CD4-positive, CD25-positive, alpha-beta regulatory T cell (primary cell): ENCODE data around the gene TLCD1. TPM values are rescaled to one million over a fixed set of nuclear protein-coding genes. Genes with fewer than 3 reads are reported as not detected.

Source experiments
- ATAC-seq, 2 donors: fragments of 150-1000 bp; cut with Tn5 transposase; one replicate each; pipeline ENCODE4 v1.10.0; 2021; ENCODE audit warnings: low read depth in 2 of 2, moderate number of reproducible peaks in 2 of 2, moderate library complexity in 1 of 2
- DNase-seq, 3 donors: peaks; one replicate each; pipeline versions ENCODE4 v3.0.0 to v3.0.0-alpha.2; 2012 to 2022; ENCODE audit warnings: mixed read lengths in 1 of 3
- H3K27ac ChIP-seq: one replicate; pipeline ENCODE4 v1.7.0; 2013; ENCODE audit warnings: mild to moderate bottlenecking, low read length; ENCODE audit not compliant: insufficient read depth, poor library complexity, severe bottlenecking
- H3K27me3 ChIP-seq: one replicate; pipeline ENCODE4 v1.7.0; 2013; ENCODE audit warnings: low read length; ENCODE audit not compliant: control insufficient read depth, insufficient read depth
- H3K36me3 ChIP-seq: one replicate; pipeline ENCODE4 v1.7.0; 2013; ENCODE audit warnings: mild to moderate bottlenecking, low read length, moderate library complexity; ENCODE audit not compliant: control insufficient read depth, insufficient read depth
- H3K4me1 ChIP-seq: 2 replicates; pipeline ENCODE4 v1.7.0; 2013; ENCODE audit warnings: mild to moderate bottlenecking, low read length; ENCODE audit not compliant: insufficient read depth, control insufficient read depth, poor library complexity, severe bottlenecking
- H3K4me3 ChIP-seq: one replicate; pipeline ENCODE4 v1.7.0; 2013; ENCODE audit warnings: low read depth, mild to moderate bottlenecking, low read length, moderate library complexity
- H3K9me3 ChIP-seq, 2 experiments: 1 replicate in 1 of 2; 2 replicates in 1 of 2; pipeline ENCODE4 v1.7.0; 2013; ENCODE audit warnings: low read length in 2 of 2, mild to moderate bottlenecking in 1 of 2, moderate library complexity in 1 of 2; ENCODE audit not compliant: control insufficient read depth in 2 of 2
- H3K27ac Mint-ChIP-seq, 3 donors: one replicate each; pipeline ENCODE4 v1.8.0; 2020 to 2022; ENCODE audit warnings: mild to moderate bottlenecking in 3 of 3, mixed read lengths in 3 of 3, moderate library complexity in 2 of 3
- H3K27me3 Mint-ChIP-seq: one replicate; pipeline ENCODE4 v1.8.0; 2022; ENCODE audit warnings: mild to moderate bottlenecking, mixed read lengths
- H3K36me3 Mint-ChIP-seq: one replicate; pipeline ENCODE4 v1.8.0; 2020; ENCODE audit warnings: mixed read lengths
- H3K4me1 Mint-ChIP-seq, 4 donors: one replicate each; pipeline ENCODE4 v1.8.0; 2020 to 2022; ENCODE audit warnings: mixed read lengths in 4 of 4, mild to moderate bottlenecking in 1 of 4
- H3K4me3 Mint-ChIP-seq, 4 donors: one replicate each; pipeline ENCODE4 v1.8.0; 2020 to 2022; ENCODE audit warnings: mild to moderate bottlenecking in 4 of 4, mixed read lengths in 4 of 4, moderate library complexity in 3 of 4
- H3K9me3 Mint-ChIP-seq, 7 donors: one replicate each; pipeline ENCODE4 v1.8.0; 2020 to 2022; ENCODE audit warnings: mixed read lengths in 7 of 7, mild to moderate bottlenecking in 3 of 7, moderate library complexity in 2 of 7
- polyA plus RNA-seq, 4 donors: library from polyadenylated mRNA; unstranded; fragments of 300-500 nt; fragmentation: Illumina TruSeq; gene quantifications; one replicate each; pipeline ENCODE4 v1.2.3, GENCODE V29; 2021
- total RNA-seq: library from RNA; stranded (reverse); gene quantifications from one replicate; pipeline ENCODE4 v1.2.3, GENCODE V29; 2022

Gene TLCD1
- total and polyA plus RNA-seq, 5 donors from 2014 or later: 1.3 TPM; not detected in 4

DNA sequence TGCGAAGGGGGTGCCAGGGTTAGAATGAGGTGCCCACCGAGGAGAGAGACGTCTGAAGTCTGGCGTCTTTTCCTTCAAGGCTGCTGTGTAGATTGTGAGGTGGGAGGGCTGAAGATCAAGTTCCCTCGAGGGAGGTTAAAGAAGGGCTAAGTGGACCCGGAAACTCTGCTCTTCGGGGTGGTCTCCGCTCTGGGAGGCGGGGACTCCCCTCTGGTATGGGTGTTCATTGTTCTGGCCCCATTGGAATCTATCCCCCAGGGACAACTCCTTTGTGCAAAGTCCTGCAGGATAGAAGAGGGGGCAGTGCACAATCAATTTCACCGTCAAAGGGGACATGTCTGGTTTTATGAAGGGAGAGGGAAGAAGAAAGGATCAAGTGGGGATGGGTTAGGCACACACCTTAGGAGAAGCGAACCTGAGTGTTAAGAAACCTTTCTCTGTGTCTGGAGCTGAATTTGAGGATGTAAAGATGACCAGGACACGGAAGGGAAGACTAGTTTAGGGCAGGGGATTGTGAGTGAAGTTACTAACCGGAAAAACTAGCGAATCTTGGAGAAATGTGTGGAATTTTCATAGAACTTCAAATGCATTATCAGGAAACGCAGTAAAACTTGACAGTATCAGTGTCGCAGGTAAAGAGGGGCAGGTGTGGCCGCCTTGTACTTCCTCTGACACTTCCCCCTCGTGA is 7.6 kb downstream of the TLCD1 start:
- H3K36me3 Mint-ChIP-seq: peaks cover 29% of the 10 kb centered on the region
- H3K27me3 Mint-ChIP-seq: peaks cover 41% of the 10 kb centered on the region
- H3K9me3 Mint-ChIP-seq: no peaks in the 10 kb centered on the region
- ATAC-seq (no peak), DNase-seq (no peak)
- peaks cover 18% of the 10 kb centered on the region for H3K36me3 ChIP-seq
- peaks cover 36% of the 10 kb centered on the region for H3K4me1 ChIP-seq
- peak overlapping the region; percentile 21 to 74 (median 56) for H3K4me3 Mint-ChIP-seq
- no peaks in the 10 kb centered on the region for H3K9me3 ChIP-seq
- peaks cover 4 to 51% (median 23%) of the 10 kb centered on the region in 4 donors for H3K4me1 Mint-ChIP-seq
- no peak overlapping the region for H3K27ac ChIP-seq
- peak overlapping the region; percentile 26 to 36 (median 34) for H3K27ac Mint-ChIP-seq
- H3K4me3 ChIP-seq: no peak overlapping the region
- peaks cover 11% of the 10 kb centered on the region for H3K27me3 ChIP-seq

DNA sequence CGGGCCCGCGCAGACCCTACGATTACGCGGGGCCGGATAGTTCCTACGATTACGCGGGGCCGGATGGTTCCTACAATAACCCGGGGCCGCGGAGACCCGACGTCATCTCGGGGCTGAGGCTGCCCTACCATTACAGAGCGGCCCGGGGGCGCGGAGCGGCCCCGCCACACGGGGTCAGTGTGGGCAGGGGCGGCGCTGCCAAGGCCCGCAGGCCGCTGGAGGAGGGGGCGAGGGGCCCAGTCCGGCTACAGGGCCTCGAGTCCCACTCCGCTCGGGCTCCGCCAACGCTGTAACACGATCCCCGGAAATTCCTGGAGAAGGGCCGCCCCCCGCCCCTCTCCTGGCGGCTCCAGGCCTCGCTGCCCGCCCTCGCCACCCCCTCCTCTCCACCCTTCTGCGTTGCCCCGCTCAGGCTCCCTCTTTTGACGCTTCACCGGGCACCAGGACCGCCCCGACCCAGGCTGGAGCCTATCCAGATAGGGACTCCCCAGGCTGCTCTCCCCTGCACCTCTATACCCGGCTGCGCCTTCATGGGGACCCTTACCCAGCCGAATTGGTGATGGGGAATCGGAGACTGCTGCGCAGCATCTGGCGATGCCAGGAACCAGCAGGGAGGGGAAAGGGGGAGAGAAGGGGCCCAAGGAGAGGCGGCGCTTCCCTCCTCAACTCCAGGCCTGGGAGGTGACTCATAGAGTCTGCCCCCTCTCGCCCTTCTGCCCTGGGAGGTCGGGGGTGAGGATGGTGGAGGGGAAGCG is 8.3 kb downstream of the TLCD1 start, which contains the start of gene RAB34:
RAB34 (minus strand) TSS at position 291 of the 755 bp plus-strand sequence. CDS start 602 bp downstream, outside the sequence.
- Histone ChIP-seq H3K27ac (peak within 1 kb of the TSS; percentile 43), H3K36me3 (peaks cover 11% of the 10 kb centered on the region), H3K9me3 (no peaks in the 10 kb centered on the region), H3K4me3 (no peak within 1 kb of the TSS), H3K27me3 (peaks cover 11% of the 10 kb centered on the region), H3K4me1 (peaks cover 31% of the 10 kb centered on the region)
- peaks cover 41% of the 10 kb centered on the region for H3K27me3 Mint-ChIP-seq
- H3K4me3 Mint-ChIP-seq: peak within 1 kb of the TSS; percentile 52 to 74 (median 58)
- H3K36me3 Mint-ChIP-seq: peaks cover 24% of the 10 kb centered on the region
- H3K9me3 Mint-ChIP-seq: no peaks in the 10 kb centered on the region
- H3K4me1 Mint-ChIP-seq: peaks cover 4 to 48% (median 20%) of the 10 kb centered on the region in 4 donors
- peak within 1 kb of the TSS; percentile 26 to 36 (median 34) for H3K27ac Mint-ChIP-seq
- ATAC-seq (peak in 1 of 2 donors; percentile 18), DNase-seq (no peak)

DNA sequence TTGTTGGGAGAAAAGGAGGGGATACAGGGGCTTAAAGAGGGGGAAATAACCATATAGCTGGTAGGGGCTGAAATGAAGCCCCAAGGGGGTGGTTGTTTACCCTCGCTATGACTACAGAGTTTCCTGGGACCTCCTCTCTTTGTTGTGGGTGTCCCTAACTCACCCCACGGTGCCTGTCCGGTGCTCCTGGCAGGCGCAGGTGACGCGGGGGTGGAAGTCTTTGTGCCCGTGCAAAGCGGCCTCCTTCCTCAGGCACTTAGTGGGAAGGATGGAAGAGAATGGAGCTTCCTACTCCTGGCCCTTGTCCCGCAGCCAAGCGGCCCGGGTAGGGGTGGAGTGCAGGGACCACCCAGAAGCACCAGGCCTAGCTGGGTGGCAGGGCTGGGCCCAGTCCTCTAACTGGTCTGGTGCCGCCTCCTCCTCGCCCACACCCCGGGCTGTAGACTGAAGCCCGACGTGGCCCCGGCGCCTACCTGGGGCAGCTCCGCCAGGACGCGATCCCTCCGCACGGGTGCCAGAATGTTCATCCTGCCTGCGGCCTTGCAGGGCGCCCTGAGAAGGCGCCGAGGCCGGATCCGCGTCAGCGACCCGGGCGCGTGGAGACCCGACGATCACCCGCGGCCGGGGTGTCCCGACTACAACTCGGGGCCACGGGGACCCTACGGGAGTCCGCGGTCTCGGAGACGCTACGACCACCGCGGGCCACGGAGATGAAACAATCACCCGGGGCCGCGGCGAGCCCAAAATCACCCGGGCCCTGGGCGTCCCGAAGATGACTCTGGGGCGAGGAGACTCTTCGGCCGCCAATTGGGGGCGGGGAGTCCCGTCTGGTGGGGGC is 9.1 kb downstream of the TLCD1 start:
- Mint-ChIP-seq H3K36me3 (peaks cover 18% of the 10 kb centered on the region), H3K27ac (peak overlapping the region in 1 of 3 donors; percentile 5), H3K27me3 (peaks cover 41% of the 10 kb centered on the region), H3K4me3 (peak overlapping the region; percentile 24 to 74 (median 41)), H3K9me3 (no peaks in the 10 kb centered on the region), H3K4me1 (peaks cover 4 to 47% (median 24%) of the 10 kb centered on the region in 4 donors)
- DNase-seq: no peak
- Histone ChIP-seq H3K9me3 (no peaks in the 10 kb centered on the region), H3K4me3 (no peak overlapping the region), H3K27me3 (peaks cover 11% of the 10 kb centered on the region), H3K4me1 (peaks cover 30% of the 10 kb centered on the region), H3K27ac (peak overlapping the region; percentile 43), H3K36me3 (peaks cover 4% of the 10 kb centered on the region)
- ATAC-seq: no peak

DNA sequence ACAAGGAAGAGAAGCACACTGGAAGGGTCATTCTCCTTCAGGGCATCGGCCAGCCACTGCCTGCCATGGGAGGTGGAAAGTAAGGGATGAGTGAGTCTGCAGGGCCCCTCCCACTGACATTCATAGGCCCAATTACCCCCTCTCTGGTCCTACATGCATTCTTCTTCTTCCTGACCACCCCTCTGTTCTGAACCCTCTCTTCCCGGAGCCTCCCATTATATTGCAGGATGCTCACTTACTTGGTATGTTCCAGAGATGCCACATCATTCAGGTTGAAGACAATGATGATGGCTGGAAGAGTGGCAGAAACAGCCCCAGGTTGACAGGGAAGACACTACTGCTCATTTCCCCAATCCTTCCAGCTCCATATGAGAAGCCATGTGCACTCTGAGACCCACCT is 10.8 kb downstream of the TLCD1 start:
- Histone ChIP-seq H3K27me3 (peaks cover 11% of the 10 kb centered on the region), H3K4me1 (peaks cover 27% of the 10 kb centered on the region), H3K9me3 (no peaks in the 10 kb centered on the region), H3K27ac (no peak overlapping the region), H3K36me3 (no peaks in the 10 kb centered on the region), H3K4me3 (no peak overlapping the region)
- ATAC-seq: no peak
- H3K4me1 Mint-ChIP-seq: peaks cover 4 to 41% (median 23%) of the 10 kb centered on the region in 4 donors
- no peaks in the 10 kb centered on the region for H3K9me3 Mint-ChIP-seq
- no peak overlapping the region for H3K27ac Mint-ChIP-seq
- peaks cover 6% of the 10 kb centered on the region for H3K36me3 Mint-ChIP-seq
- peaks cover 41% of the 10 kb centered on the region for H3K27me3 Mint-ChIP-seq
- DNase-seq: no peak
- H3K4me3 Mint-ChIP-seq: peak overlapping the region in 1 of 4 donors; percentile 71

DNA sequence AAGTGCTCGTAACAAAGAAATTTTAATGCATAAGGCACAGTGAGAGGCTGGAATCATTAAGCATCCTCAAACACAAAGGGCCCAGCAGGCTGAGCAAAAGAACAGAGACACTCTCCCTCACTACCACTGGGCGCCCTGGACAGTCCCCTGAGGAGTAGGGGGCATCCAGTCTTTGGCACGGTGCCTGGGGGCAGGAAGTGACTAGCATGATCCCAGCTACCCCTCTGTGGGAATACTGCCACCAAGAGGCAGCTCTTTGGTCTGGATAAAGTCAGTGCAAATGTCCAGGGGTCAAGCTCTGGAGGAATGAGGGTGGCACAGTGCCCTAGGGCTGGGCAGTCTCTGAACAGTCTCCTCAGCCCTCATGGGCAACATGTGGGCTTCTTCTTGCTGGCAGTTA is 11.8 kb downstream of the TLCD1 start:
- Mint-ChIP-seq H3K4me3 (peak overlapping the region in 1 of 4 donors; percentile 71), H3K9me3 (no peaks in the 10 kb centered on the region), H3K36me3 (no peaks in the 10 kb centered on the region), H3K4me1 (peaks cover 2 to 31% (median 18%) of the 10 kb centered on the region in 4 donors), H3K27ac (no peak overlapping the region), H3K27me3 (peaks cover 34% of the 10 kb centered on the region)
- Histone ChIP-seq H3K36me3 (no peaks in the 10 kb centered on the region), H3K9me3 (no peaks in the 10 kb centered on the region), H3K4me3 (no peak overlapping the region), H3K4me1 (peaks cover 25% of the 10 kb centered on the region), H3K27me3 (peaks cover 11% of the 10 kb centered on the region), H3K27ac (no peak overlapping the region)
- ATAC-seq (no peak), DNase-seq (no peak)

DNA sequence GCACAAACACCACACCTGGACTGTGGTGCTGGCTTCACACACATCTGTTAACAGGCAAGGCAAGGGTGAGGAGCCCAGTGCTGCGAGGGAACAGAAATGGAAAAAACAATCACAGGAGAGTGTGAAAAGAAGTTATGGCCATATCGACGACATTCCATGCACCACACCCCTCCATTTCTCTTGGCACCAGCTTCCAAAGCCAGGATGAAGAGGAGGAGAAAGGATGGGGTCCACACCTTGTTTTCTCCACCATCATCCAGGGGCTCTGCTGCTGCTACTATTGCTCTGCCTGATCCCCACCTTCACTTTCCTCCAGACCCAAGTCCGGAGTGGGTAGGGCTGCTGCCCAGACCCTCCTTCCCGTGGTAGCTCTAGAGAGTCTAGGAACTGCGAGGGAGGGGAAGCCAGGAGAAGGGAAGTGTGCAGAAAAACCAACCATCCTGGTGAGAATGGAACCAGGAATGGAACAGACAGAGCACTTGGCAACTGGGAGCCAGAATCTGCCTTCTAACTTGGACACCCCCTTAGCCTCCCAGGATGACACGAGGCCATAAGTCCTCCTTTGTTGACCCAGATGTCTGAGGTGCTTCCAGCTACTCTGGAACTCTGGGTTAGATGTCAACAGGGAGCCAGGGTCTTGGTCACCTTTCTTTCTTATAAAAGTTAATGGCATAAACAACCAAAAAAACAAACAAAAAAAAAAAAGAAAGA is 13.2 kb downstream of the TLCD1 start:
- Histone ChIP-seq H3K4me3 (no peak overlapping the region), H3K9me3 (no peaks in the 10 kb centered on the region), H3K36me3 (no peaks in the 10 kb centered on the region), H3K27ac (peak overlapping the region; percentile 74), H3K4me1 (peaks cover 20% of the 10 kb centered on the region), H3K27me3 (peaks cover 11% of the 10 kb centered on the region)
- Mint-ChIP-seq H3K4me1 (peaks cover 0 to 19% (median 11%) of the 10 kb centered on the region in 4 donors), H3K36me3 (no peaks in the 10 kb centered on the region), H3K4me3 (peak overlapping the region; percentile 87 to 97 (median 92)), H3K9me3 (no peaks in the 10 kb centered on the region), H3K27ac (peak overlapping the region in 2 of 3 donors; percentile 93 to 97), H3K27me3 (peaks cover 23% of the 10 kb centered on the region)
- ATAC-seq (no peak), DNase-seq (no peak)
